ENCODE data around the gene CMTM5.

Gene CMTM5, protein sequence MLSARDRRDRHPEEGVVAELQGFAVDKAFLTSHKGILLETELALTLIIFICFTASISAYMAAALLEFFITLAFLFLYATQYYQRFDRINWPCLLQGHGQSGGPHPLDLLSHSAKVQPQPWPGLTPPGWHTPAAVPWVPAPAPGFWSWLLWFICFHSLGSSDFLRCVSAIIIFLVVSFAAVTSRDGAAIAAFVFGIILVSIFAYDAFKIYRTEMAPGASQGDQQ

DNA sequence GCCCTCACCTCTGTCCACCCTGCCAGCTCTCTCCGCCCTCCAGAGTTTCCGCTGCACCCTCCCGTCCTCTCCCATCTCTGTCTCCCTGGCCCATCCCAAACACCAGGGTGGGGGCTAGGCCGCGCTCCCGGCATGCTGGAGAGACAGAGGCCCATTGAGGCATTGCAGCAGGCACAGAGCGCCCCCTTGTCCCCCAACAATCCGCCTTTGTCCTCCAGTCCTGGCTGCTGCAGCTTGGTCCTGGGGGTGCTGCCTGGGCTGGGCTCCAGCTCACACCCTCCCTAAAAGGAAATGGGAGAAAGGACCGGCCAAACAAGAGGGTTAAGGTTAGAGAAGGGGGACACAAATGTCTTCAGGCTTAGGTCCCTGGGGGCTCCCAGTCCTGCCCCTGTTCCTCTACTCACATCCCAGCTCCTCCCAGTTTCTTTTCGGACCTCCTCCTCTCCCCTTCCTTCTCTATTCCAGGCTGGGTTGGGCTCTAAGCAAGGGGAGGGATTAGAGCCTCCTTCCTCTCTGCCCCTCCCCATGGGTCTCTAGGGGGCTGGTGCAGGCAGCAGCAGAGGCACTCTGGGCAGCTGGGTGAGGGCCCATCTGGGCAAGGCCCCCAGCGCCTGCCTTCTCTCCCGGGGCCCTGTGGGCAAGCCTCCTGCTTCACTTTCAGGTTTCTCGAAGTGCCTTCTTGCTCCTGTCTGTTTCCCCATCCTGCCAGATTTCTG lies at the start of gene CMTM5:
TSS of gene CMTM5 (plus strand) at position 565 of the 716 bp plus-strand sequence. CDS start 206 bp downstream, outside the sequence.
- DNase-seq (ENCODE audit: low spot score), result no peak

DNA sequence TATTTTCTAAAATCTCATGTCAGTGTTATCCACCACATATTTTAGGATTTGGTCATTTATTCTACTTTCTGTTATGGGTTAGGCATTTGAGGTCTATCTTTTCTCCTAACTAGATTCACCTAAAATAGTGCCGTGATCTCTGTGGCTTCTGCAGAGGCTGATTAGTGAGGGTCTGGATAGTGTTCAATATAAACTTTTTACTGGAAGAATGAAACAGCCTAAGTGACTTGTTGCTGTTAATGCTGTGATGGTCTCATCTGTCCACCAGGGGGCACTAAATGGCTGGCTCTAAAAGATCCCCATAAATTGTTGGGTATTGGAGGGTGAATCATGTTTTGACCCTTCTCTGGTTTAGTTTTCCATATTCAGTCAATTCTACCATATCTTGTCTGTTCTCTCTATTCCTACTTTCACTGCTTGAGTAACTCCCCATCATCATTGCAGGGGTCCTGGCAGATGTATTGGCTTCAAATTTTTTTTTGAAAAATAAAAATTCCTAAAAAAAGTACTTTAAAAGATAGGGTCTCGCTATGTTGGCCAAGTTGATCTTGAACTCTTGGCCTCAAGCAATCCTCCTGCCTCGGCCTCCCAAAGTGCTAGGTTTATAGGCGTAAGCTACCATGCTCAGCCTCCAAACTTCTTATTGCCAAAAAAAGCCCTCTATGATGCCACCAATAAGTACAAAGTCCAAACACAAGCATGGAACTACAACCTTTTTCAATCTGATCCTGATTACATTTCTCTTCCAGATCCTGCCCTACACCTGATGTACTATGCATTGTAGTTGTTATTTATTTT lies 48.7 kb upstream of the CMTM5 start:
- DNase-seq (ENCODE audit: low spot score), result peak; percentile 76

DNA sequence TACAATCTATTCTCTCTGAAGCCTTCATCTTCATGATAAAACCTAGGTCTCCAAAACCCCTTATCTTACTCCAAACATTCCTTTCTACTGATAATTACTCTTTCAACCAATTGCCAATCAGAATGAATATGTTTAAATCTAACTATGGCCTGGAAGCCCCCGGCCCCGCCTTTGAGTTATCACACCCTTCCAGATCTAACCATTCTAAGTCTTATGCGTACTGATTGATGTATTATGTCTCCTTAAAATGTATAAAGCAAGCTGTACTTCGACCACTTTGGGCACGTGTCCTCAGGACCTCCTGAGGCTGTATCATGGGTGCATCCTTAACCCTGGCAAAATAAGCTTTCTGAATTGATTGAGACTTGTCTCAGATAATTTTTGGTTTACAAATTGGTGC lies 41.2 kb upstream of the CMTM5 start:
- DNase-seq (ENCODE audit: low spot score), result no peak

DNA sequence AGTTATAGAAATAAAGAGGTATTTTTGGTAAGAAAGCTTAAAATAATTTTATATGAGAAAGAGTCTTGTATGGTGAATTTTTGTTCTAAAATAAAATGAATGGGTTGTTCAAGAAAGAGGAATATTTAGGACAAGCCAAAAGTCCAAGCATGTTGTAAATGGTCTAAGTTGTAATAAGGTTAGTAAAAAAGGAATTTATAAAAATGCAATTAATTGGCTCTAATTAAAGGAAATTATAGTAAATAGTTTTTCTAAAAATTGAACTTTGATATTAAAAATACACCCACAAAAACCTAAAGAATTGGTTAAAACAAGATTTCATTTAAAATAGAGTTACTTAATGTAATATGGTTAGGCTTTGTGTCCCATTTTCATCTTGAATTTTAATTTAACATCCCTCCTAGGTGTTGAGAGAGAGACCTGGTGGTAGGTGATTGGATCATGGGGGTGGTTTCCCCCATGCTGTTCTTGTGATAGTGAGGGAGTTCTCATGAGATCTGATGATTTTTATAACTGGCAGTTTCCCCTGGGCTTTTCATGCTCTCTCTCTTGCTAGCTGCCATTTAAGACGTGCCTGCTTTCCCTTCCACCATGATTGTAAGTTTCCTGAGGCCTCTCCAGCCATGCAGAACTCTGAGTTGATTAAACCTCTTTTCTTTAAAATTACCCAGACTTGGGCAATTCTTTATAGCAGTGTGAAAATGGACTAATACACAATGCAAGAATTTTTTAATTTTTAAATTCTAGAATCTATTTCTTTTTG lies 37.2 kb upstream of the CMTM5 start:
- DNase-seq (ENCODE audit: low spot score), result no peak

DNA sequence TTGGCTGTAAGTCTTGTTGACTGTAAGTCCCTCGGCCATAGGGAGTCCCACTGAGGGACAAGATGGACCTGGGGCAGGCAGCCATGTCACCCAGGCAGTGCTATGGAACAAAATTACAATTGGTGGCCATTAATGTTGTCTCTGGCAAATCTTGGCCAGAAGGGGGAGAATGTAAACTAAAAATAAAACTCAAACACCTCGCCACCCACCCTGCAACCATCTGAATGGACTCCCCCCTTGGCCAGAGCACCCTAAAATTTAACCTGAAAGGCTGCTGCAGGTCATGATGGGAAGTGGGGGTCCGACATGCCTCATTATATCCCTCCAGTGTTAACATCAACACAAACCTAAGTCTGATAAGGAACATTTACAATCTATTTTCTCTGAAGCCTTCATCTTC lies 32.4 kb upstream of the CMTM5 start:
- DNase-seq (ENCODE audit: low spot score), result no peak

DNA sequence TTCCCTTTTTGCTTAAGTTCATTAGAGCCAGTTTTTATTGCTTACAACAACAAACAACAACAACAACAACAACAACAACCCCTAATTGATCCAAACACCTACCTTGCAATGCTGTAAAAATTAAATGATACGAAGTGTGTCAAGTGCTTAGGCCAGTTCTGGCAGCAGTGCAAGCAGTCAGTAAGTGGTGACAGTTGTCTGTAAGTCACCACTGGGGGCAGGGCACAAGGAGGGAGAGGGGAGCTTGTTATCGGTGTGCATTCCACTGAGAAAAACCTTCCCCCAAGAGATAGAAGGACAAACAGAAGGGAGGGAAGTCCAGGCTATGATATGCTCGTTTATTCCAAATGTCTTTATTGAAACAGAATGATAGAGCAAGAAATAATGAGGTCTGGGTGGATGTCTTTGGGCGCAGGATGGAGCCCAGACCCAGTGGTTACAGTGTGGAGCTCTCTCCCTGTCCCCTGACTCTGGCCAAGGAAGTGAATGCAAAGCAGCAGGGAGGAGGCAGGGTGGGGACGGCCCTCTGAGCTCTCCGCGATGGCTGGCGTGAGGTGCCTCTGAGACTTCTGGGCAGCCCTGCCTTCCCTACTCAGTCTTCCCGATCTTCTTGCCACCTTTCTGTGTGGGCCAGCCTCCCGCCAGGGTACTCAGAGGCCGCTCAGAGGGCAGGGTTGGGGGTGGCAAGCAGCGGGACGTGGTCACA lies 30.7 kb upstream of the CMTM5 start:
- no peak for DNase-seq (ENCODE audit: low spot score)

DNA sequence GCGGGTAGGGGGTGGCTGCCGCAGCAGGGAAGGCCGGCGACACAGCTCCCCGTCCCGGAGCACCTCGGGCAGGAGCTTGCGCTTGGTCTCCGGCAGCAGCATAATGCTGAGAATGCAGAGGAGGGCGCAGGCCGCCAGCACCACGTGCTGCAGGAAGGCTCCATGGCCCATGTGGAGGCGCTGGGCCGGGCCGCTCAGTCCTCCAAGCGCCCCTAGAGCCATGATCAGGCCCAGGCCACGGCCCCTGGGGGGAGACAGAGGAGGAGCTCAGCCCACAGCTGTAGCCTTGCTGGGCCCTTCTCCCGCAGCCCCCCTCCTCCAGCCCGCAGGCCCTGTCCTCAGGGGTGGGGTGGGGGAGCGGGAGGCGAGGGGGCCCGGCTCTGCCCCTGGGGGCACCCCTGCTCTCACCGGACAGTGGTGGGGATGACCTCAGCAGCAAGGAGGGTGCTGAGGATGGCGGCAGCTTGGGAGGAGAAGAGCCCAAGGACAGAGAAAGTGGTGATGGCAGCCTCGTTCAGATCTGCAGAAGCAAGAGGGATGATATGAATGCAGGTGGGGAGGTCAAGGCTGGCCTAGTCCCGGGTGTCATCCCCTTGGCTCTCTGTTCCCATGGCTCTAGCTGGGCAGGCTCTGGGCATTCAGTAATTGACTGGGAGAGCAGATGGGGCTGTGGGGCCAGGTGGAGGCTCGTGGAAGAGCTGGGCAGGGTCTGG lies 30.0 kb upstream of the CMTM5 start:
- DNase-seq (ENCODE audit: low spot score), result no peak

DNA sequence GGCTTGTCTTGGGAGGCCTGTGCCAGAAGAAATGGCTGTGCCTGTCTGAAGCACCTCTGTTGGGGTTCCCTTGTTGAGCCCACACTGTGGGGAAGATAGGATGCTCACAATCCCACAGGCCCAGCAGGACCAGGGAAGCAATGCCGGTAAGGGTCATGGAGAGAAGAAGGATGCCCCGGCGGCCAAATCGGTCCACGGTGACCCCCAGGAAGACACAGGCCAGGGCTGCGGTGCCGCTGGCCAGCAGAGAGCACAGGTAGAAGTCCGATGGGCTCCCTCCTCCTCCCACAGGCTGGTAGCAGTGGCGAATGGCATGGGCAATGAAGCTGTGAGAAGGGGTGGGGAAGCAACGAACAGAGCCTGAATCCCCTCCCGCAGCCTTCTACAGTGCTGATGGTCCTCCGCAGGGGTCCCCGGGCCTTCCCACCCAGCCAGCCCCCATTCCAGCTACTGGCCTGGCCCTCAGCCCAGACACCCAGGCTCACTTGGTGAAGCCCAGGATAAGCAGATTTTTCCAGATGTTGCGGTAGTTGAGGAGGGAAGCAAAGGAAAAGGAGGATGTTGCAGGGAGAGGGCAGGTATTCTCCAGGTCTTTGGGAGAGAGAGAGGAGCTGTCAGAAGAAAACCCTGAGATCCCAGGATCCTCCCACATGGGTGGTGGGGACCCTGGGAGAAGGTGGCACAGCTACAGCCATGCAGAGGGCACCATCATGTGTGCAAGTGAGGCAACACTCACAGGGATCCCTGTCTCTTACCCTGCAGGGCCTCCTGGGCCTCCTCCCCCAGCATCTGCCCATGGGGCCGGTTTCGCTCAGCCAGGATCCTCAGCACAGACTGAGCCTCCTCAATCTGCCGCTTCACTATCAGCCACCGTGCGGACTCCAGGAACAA lies 29.2 kb upstream of the CMTM5 start:
- DNase-seq (ENCODE audit: low spot score), result no peak

DNA sequence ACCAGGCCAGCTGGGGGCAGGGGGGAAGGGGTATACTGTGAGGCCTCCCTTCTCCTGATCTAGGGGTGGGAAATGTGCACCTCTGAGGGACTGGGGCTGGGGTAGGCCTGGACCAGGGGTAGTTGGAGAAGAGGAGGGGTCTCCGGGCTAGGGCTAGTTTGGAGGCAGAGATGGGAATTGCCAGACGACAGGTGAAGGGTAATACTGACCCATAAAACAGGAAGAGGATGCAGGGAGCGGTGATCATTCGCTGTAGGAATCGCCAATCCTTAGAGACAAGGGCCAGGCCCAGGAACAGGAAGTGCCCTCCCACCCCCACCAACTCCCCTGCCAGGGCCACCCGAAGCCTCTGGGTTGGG lies 28.6 kb upstream of the CMTM5 start:
- DNase-seq (ENCODE audit: low spot score), result no peak

DNA sequence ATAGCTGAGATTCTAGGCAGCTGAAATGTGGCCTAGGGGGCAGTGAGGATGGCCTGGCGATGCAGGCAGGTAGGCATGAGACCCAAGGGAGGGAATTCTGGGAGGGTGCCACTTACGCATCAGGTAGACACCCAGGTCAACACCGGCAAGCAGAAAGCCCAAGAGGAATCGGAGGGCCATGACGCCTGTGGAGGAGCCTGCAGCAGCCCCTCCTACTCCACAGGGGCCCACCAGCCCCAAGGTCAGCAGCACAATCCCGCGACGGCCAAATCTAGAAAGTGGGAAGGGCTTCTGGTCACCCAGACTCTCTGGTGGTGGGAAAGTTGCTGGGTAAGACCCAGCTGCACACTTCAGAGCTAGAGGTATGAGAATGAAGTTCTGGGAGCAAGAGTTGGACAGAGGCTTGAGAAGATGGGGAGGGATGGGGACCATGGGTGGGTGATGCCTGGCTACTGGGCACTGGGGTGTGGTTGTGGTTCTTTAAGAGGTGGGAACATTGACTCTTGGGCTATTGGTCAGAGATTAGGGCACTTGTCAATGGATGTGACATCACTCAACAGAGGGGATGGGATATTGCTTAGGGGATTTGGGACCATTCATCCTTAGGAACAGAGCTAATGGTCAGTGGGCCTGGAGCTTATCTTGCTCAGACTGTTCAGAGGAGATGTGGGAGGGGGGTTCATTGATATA lies 27.5 kb upstream of the CMTM5 start:
- DNase-seq (ENCODE audit: low spot score), result no peak

DNA sequence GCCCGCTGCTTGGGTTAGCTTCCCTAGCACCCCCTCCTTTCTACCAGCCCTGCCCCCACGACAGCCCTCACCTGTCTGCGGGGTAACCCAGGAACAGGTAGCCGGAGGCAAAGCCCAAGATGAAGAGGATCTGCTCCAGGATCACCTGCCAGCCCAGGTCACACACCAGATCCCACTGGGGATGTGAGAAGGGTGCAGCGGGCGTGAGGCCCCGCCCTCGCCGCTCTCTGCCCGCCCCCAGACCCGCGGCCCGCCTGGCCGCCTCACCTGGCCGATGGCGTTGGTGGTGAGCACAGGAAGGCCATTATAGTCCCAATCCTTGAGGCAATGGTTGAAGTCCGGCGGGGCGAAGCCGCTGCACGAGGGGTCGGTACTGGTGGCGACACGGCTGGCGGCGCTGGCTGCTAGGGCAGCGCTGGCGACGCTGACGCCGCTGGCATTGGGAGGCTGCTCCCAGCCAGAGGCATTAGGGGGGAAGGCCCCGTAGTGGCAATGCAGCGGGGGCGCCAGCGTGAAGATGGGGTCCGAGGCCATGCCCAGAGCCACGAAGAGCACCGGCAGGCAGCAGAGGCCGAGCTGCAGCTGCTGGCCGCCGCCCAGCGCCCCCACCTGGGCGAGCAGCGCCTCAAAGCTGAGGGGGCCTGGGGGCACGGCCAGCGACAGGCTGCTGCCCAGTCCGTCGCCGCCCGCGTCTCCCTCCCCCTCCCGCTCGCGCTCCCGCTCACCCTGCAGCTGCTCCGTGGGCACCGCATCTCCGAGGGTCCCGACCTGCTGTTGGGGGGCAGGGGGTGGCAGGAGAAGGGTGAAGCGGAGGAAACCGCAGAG lies 25.0 kb upstream of the CMTM5 start:
- DNase-seq (ENCODE audit: low spot score), result no peak

DNA sequence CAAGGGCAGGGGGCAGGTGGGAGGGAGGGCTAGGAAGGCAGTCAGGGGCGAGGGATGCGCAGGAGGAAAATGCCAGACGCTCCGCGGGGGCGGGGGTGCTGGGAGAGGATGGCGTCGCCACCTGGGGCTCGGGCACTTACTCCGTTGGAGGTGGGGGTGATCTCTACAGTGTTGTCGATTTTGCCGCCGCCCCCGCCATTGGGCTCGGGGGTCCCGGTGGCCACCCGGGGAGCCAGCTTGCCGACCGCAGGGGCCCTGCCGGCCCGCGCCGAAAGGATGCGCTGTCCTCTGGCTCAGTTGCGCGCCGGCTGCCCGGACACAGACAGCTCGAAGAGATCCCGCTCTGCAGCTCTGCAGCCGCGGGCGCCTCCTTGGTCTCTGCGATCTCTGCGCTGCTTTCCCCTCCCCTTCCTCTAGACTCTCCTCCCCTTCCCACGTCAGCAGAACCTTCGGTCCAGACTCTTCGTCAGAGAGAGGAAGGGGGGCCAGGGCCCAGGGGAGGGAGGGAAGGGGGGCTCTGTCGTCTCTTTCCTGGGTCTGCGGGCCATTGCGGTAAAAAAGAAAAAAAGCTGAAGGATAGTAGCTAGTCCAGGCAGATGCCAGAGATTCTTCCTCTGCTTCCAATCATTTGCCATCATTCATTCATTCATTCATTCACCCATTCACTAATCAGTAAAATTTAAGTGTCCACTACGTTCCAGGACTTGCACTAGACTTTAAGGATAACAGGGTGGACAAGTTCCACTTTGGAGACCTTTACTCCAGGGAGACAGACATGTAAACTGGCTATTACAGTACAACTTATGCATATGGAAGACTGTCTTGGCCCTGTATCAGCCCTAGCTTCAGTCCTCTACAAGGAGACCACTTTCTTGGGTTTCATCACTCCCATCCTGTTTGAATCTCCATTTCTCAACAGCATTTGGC lies 24.1 kb upstream of the CMTM5 start, which contains the start of gene SLC22A17:
TSS of gene SLC22A17 (minus strand) at position 382 of the 927 bp plus-strand sequence.
- peak; percentile 37 for DNase-seq (ENCODE audit: low spot score)

DNA sequence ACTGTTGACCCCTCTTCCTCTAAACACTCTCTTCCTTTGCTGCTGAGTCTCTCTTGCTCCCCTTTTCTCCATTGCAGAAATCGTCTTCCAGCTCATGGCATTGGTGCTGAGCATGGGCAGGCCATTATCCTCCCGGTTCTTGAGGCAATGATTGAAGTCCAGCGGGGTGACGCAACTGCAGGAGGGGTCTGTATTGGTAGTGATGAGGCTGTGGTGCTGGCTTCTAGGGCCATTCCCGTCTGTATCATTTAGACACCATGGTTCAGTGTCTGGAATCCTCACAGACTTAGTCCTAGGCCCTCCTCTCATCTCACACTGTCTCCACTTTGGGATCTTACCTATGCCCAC lies 23.4 kb upstream of the CMTM5 start:
- DNase-seq (ENCODE audit: low spot score), result no peak

DNA sequence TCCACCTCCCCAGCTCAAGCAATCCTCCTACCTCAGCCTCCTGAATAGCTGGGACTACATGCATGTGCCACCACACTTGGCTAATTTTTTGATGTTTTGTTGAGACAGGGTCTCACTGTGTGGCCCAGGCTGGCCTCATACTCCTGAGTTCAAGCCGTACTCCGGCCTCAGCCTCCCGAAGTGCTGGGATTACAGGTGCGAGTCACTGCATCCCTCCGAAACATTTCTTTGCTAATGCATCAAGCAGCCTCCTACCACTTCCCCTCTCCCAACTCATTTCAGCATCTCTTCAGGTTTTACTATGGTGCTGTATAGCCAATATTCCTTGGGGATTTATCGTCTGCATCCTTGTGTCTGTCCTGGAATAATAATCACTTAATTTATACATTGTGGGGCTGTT lies 21.9 kb upstream of the CMTM5 start:
- no peak for DNase-seq (ENCODE audit: low spot score)

DNA sequence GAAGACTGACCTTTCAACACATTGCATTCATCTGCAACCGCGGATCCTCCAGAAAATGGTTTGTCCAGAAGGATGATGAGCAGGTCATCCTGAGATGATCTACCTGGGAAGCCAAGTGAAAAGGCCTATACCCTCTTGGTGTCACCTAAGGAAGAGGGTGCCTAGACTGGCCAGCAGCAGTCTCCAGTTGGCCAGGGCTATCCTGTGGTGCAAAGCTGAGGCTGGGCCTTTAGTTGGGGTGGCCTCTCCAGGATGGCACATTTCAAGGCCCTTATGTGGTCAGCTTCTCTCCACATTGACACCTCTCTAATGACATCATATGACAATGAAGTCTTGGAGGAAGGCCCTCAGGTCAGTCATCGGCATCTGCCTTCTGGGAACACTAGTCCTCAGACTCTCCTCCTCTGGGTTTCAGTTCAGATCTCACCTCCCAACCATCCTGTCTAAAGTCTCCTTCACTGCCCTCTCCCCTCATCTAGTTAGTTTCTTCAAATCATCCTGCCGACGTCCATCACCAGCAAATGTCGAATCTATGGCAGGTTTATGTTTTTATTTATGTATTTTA lies 20.9 kb upstream of the CMTM5 start:
- DNase-seq (ENCODE audit: low spot score), result no peak

DNA sequence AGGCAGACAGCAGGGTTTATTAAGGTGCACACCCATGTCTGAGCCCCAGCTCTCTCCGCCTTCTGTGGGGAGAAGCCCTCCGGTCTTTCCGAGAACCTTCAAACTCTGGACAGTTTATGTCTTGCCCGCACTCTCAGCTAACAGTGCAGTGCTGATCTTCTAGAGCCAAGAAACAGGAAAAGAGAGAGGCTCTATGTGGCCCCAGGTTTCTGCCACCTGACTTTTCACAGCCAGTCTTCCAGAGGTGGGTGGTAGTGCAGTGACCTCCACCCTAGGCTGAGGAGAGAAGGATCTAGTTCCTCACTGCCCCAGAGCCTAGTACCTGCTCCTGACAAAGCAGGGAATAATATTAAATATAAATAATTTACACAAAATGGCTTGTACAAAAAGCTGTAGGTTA lies 20.2 kb upstream of the CMTM5 start:
- no peak for DNase-seq (ENCODE audit: low spot score)

DNA sequence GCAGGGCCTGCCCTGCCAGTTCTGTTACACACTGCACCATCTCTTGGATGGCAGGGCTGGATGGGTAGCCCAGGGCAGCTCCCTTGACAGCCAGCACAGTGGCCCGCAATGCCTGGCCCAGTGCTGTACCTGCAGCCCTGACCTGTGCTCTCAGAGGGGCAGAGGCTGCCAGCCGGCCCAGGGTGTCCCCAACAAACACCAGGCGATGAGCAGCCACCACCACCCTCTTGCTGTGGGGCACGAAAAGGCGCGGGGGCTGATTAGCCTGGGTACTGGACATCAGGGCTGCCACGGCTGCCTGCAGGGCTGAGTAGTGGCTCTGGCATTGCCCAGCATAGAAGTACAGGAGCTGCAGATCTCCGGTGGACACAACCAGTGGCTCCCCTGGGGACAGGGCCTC lies 19.6 kb upstream of the CMTM5 start:
- no peak for DNase-seq (ENCODE audit: low spot score)

Data from CD4-positive, alpha-beta T cell treated with Interleukin-15 for 4 hours (primary cell).